ENCODE results near the gene CYP2A13. TPM values are rescaled to one million over a fixed set of nuclear protein-coding genes. Genes with fewer than 3 reads are reported as not detected.

Gene CYP2A13
- total RNA-seq, 1 experiment from 2014 or later, result 0.63 TPM

DNA sequence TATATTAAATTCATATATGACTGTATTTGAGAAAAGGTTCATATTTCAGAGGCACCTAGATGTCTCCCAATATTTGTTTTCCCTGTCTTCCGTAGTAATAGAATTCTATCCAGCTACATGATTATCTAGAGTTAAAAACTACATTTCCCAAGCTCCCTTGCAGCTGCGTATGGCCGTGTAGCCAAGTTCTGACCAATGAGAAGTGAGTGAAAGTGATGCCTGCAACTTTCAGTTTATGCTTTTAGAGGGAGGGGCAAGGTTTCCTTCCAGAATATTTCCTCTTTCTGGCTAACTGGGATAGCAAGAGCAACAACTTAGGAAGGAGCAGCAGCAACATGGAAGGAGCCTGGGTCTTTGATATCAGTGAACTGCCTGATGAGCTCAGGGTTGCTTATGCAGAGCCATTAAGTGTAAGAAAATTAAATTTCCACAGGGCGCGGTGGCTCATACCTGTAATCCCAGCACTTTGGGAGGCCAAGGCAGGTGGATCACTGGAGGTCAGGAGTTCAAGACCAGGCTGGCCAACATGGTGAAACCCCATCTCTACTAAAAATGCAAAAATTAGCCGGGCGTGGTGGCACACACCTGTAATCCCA is 23.2 kb upstream of the CYP2A13 start:
- Mint-ChIP-seq H3K9me3 (no peaks in the 10 kb centered on the region; a peak in 1 of 5 replicates), H3K4me1 (no peaks in the 10 kb centered on the region), H3K27me3 (ENCODE audit: low read depth) (peaks cover 17% of the 10 kb centered on the region), H3K27ac (no peak overlapping the region; a peak in 1 of 7 replicates), H3K36me3 (ENCODE audit: insufficient read depth in 1 of 3, low read depth in 3 of 3) (no peaks in the 10 kb centered on the region), H3K4me3 (no peak overlapping the region)
- H3K27me3 ChIP-seq (ENCODE audit: insufficient read depth, low read length), result no peaks in the 10 kb centered on the region
- DNase-seq, result peak; percentile 54
- no peak overlapping the region for H4K5ac ChIP-seq (ENCODE audit: insufficient read length, low read depth, low read length)
- no peak overlapping the region for H2BK5ac ChIP-seq (ENCODE audit: insufficient read length, low read length)
- no peak overlapping the region for H3T11ph ChIP-seq (ENCODE audit: low read length)
- no peak overlapping the region for H3K4ac ChIP-seq (ENCODE audit: low read depth, low read length)
- no peak overlapping the region for H3K9ac ChIP-seq (ENCODE audit: extremely low read depth, insufficient read length, low read length)
- no peak overlapping the region for H3K4me2 ChIP-seq (ENCODE audit: insufficient read depth, insufficient read length, low read length)
- H2AFZ ChIP-seq (ENCODE audit: low read length), result peak overlapping the region; percentile 99
- H3K23me2 ChIP-seq (ENCODE audit: insufficient read length, low read depth, low read length, poor library complexity, severe bottlenecking), result no peaks in the 10 kb centered on the region
- H3K18ac ChIP-seq (ENCODE audit: insufficient read length, low read depth, low read length), result no peak overlapping the region
- no peak overlapping the region for H2BK15ac ChIP-seq (ENCODE audit: low read depth, low read length)
- H3K79me1 ChIP-seq (ENCODE audit: insufficient read depth, low read depth, low read length, poor library complexity, severe bottlenecking), result no peaks in the 10 kb centered on the region
- H3K79me2 ChIP-seq (ENCODE audit: insufficient read depth, low read length), result no peaks in the 10 kb centered on the region
- H3K56ac ChIP-seq (ENCODE audit: insufficient read length, low read depth, low read length), result no peak overlapping the region
- H3K14ac ChIP-seq (ENCODE audit: insufficient read depth, low read length), result no peak overlapping the region
- no peaks in the 10 kb centered on the region for H3K9me3 ChIP-seq (ENCODE audit: control insufficient read depth, low read depth, low read length)
- H4K8ac ChIP-seq (replicated peaks; ENCODE audit: insufficient read length, low read depth, low read length), result no peak overlapping the region
- WGBS (ENCODE audit: extremely low coverage, insufficient read length, low lambda C conversion rate), result no CpG with 5 or more reads among the region's 7 CpGs
- H3K27ac ChIP-seq (ENCODE audit: insufficient read length, low read depth, low read length), result no peak overlapping the region
- H3K4me1 ChIP-seq (ENCODE audit: insufficient read depth, low read length), result no peaks in the 10 kb centered on the region
- no peak overlapping the region for H2BK12ac ChIP-seq (ENCODE audit: insufficient read length, low read depth, low read length)
- no peak overlapping the region for H4K91ac ChIP-seq (ENCODE audit: insufficient read length, low read depth, low read length)
- H2BK120ac ChIP-seq (ENCODE audit: low read depth, low read length, poor library complexity, severe bottlenecking), result no peak overlapping the region
- H2AK5ac ChIP-seq (ENCODE audit: insufficient read length, low read length), result no peak overlapping the region
- H2BK20ac ChIP-seq (ENCODE audit: low read depth, low read length, poor library complexity, severe bottlenecking), result no peak overlapping the region
- H4K20me1 ChIP-seq (ENCODE audit: control insufficient read depth, insufficient read depth, insufficient read length), result no peaks in the 10 kb centered on the region
- H3K23ac ChIP-seq (ENCODE audit: insufficient read length, low read depth, low read length), result no peak overlapping the region
- TF ChIP-seq, protein P1, sequence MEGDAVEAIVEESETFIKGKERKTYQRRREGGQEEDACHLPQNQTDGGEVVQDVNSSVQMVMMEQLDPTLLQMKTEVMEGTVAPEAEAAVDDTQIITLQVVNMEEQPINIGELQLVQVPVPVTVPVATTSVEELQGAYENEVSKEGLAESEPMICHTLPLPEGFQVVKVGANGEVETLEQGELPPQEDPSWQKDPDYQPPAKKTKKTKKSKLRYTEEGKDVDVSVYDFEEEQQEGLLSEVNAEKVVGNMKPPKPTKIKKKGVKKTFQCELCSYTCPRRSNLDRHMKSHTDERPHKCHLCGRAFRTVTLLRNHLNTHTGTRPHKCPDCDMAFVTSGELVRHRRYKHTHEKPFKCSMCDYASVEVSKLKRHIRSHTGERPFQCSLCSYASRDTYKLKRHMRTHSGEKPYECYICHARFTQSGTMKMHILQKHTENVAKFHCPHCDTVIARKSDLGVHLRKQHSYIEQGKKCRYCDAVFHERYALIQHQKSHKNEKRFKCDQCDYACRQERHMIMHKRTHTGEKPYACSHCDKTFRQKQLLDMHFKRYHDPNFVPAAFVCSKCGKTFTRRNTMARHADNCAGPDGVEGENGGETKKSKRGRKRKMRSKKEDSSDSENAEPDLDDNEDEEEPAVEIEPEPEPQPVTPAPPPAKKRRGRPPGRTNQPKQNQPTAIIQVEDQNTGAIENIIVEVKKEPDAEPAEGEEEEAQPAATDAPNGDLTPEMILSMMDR (conservative IDR thresholded peaks at IDR 0.05), result no peak
